DOHH2 (cell line): ENCODE measurements around the gene SUSD1.

ENCODE experiments used
- CTCF ChIP-seq: fragments of 200-600 bp; sonication (generic); IDR thresholded peaks from one replicate; pipeline ENCODE4 v1.5.1; 2014; ENCODE audit warnings: antibody characterized with exemption, mild to moderate bottlenecking, low read depth, low read length; ENCODE audit not compliant: poor library complexity, severe bottlenecking
- EZH2phosphoT487 ChIP-seq: fragments of 200-600 bp; sonication (generic); IDR thresholded peaks from 2 replicates; pipeline ENCODE4 v1.6.1; 2017; ENCODE audit warnings: borderline replicate concordance, mild to moderate bottlenecking, antibody characterized with exemption, low read length, moderate library complexity, mixed read lengths

- TF ChIP-seq CTCF, result no peak
- TF ChIP-seq EZH2phosphoT487, result no peak
Observed at GRCh38 chr9:112110094-112110776, 64.9 kb downstream of the SUSD1 start.
